22Rv1 (cell line): ENCODE results near the gene SPRY1.

ENCODE experiments used
- H3K27ac ChIP-seq: fragments of 450-650 bp; 2 replicates; pipeline ENCODE4 v1.5.1; 2017
- CTCF ChIP-seq: fragments of 450-650 bp; IDR thresholded peaks from 2 replicates; pipeline ENCODE4 v1.5.1; 2017; ENCODE audit warnings: mild to moderate bottlenecking
- ZFX ChIP-seq: fragments of 450-650 bp; IDR thresholded peaks from 2 replicates; pipeline ENCODE4 v1.6.1; 2017; ENCODE audit warnings: antibody characterized with exemption, borderline replicate concordance

Gene SPRY1

GRCh38 chr4:123444290-123444731 is 47.7 kb downstream of the SPRY1 start:
- no peak for TF ChIP-seq ZFX
- no peak for TF ChIP-seq CTCF
- H3K27ac ChIP-seq, result no peak overlapping the region

- no peak for TF ChIP-seq ZFX
- no peak for TF ChIP-seq CTCF
- no peak overlapping the region for H3K27ac ChIP-seq
Measured at GRCh38 chr4:123446865-123447474, 50.4 kb downstream of the SPRY1 start.

- H3K27ac ChIP-seq, result no peak overlapping the region
- TF ChIP-seq CTCF (no peak), ZFX (no peak)
Measured at GRCh38 chr4:123449362-123449761, 52.8 kb downstream of the SPRY1 start.

- no peak overlapping the region for H3K27ac ChIP-seq
- TF ChIP-seq ZFX (no peak), CTCF (no peak)
Measured at GRCh38 chr4:123449780-123450179, 53.2 kb downstream of the SPRY1 start.

- no peak for TF ChIP-seq CTCF
- TF ChIP-seq ZFX, result no peak
- no peak overlapping the region for H3K27ac ChIP-seq
Measured at GRCh38 chr4:123450393-123450792, 53.8 kb downstream of the SPRY1 start.

GRCh38 chr4:123452616-123453015 is 56.0 kb downstream of the SPRY1 start:
- no peak for TF ChIP-seq ZFX
- TF ChIP-seq CTCF, result no peak
- H3K27ac ChIP-seq, result no peak overlapping the region

GRCh38 chr4:123453061-123453680 is 56.6 kb downstream of the SPRY1 start:
- TF ChIP-seq CTCF, result no peak
- H3K27ac ChIP-seq, result no peak overlapping the region
